Sigmoid colon (tissue), 7 donors: ENCODE measurements around the gene LGR6. TPM values are rescaled to one million over a fixed set of nuclear protein-coding genes. Genes with fewer than 3 reads are reported as not detected.

Experiments
- DNase-seq: peaks from one replicate; pipeline ENCODE4 v3.0.0-alpha.2; 2019
- H3K27ac ChIP-seq, 4 donors: fragments of 200-600 bp; sonication (generic); one replicate each; pipeline ENCODE4 v1.5.1; 2016 to 2019; ENCODE audit warnings: mild to moderate bottlenecking in 1 of 4
- H3K27me3 ChIP-seq, 3 donors: fragments of 200-600 bp; sonication (generic); one replicate each; pipeline ENCODE4 v1.5.1; 2019; ENCODE audit warnings: mild to moderate bottlenecking in 1 of 3
- H3K36me3 ChIP-seq, 4 donors: fragments of 200-600 bp; sonication (generic); one replicate each; pipeline ENCODE4 v1.5.1; 2016 to 2019
- H3K4me1 ChIP-seq, 4 donors: fragments of 200-600 bp; sonication (generic); one replicate each; pipeline ENCODE4 v1.5.1; 2017 to 2019
- H3K4me3 ChIP-seq, 4 donors: fragments of 200-600 bp; sonication (generic); one replicate each; pipeline ENCODE4 v1.5.1; 2017 to 2019; ENCODE audit warnings: mild to moderate bottlenecking in 2 of 4, moderate library complexity in 1 of 4
- H3K9me3 ChIP-seq, 4 donors: fragments of 200-600 bp in 3 of 4; sonication (generic) in 3 of 4; one replicate each; pipeline versions ENCODE4 v1.5.1 to v1.6.1; 2013 to 2019
- CTCF ChIP-seq, 4 experiments: fragments of 450-650 bp in 3 of 4; fragments of 200-600 bp in 1 of 4; IDR thresholded peaks; one replicate each; pipeline ENCODE4 v1.5.1; 2016 to 2019; ENCODE audit warnings: antibody characterized with exemption in 4 of 4, mild to moderate bottlenecking in 3 of 4, moderate library complexity in 2 of 4
- EP300 ChIP-seq, 4 donors: sonication (generic); formaldehyde crosslinking; IDR thresholded peaks; one replicate each; pipeline ENCODE4 v1.6.1; 2017; ENCODE audit warnings: antibody characterized with exemption in 4 of 4
- POLR2A ChIP-seq, 2 donors: fragments of 450-650 bp; IDR thresholded peaks; one replicate each; pipeline ENCODE4 v1.6.1; 2016; ENCODE audit warnings: antibody characterized with exemption in 2 of 2, mild to moderate bottlenecking in 2 of 2, moderate library complexity in 2 of 2
- POLR2AphosphoS5 ChIP-seq, 4 donors: sonication (generic); formaldehyde crosslinking; IDR thresholded peaks; one replicate each; pipeline ENCODE4 v1.6.1; 2017; ENCODE audit warnings: antibody characterized with exemption in 4 of 4
- WGBS, 2 donors: extraction: QIAGEN DNeasy Blood & Tissue Kit; methylation state at CpG; one replicate each; pipeline ENCODE4 v1.1.7; 2013; 5-methylcytosine and 5-hydroxymethylcytosine counted together
- intact Hi-C: fragments of 100-400 bp; cut with DNase I; formaldehyde crosslinking; loops from one replicate; pipeline ENCODE4 v1.15.1; 2023
- polyA plus RNA-seq, 3 donors: library from polyadenylated mRNA; stranded (reverse); fragments of 200-250 nt; gene quantifications; one replicate each; pipeline ENCODE4 v1.2.3, GENCODE V29; 2013
- total RNA-seq, 4 donors: library from RNA; depleted of rRNA; stranded (reverse); fragments of >200 nt; gene quantifications; one replicate each; pipeline ENCODE4 v1.1.0, GENCODE V29; 2016
- donor health status: healthy with polysubstance abuse.
- donor health status: Bipolar disorder and iron deficiency.
- donor health status: healthy.

LGR6 gene
- total and polyA plus RNA-seq, 7 donors = 0.14 to 1.0 (median 0.28) TPM; not detected in 4

- Histone ChIP-seq H3K27me3 (peaks cover 0 to 31% (median 4%) of the 10 kb centered on the region in 3 donors), H3K36me3 (no peaks in the 10 kb centered on the region), H3K4me1 (peaks cover 0 to 10% (median 2%) of the 10 kb centered on the region in 4 donors), H3K4me3 (no peak overlapping the region), H3K9me3 (no peaks in the 10 kb centered on the region), H3K27ac (no peak overlapping the region)
- TF ChIP-seq POLR2AphosphoS5 (IDR thresholded peaks at IDR 0.05) = no peak
- TF ChIP-seq CTCF (IDR thresholded peaks at IDR 0.05) = no peak
- TF ChIP-seq POLR2A (IDR thresholded peaks at IDR 0.05) = no peak
- no peak for TF ChIP-seq EP300 (IDR thresholded peaks at IDR 0.05)
- no peak for DNase-seq
- WGBS, 2 donors = 91% methylated on average over 2 of the region's 2 CpGs
- intact Hi-C loops = no loop called here
Measured at GRCh38 chr1:202220733-202221132, 27.1 kb downstream of the LGR6 start.

- peaks cover 0 to 10% (median 2%) of the 10 kb centered on the region in 4 donors for H3K4me1 ChIP-seq
- H3K27ac ChIP-seq = no peak overlapping the region
- intact Hi-C loops = no loop called here
- TF ChIP-seq CTCF (IDR thresholded peaks at IDR 0.05) = no peak
- no peak for TF ChIP-seq EP300 (IDR thresholded peaks at IDR 0.05)
- TF ChIP-seq POLR2AphosphoS5 (IDR thresholded peaks at IDR 0.05) = no peak
- TF ChIP-seq POLR2A (IDR thresholded peaks at IDR 0.05) = no peak
- no peak overlapping the region for H3K4me3 ChIP-seq
- H3K9me3 ChIP-seq = no peaks in the 10 kb centered on the region
- 57 to 62% methylated on average over 19 of the region's 19 CpGs for WGBS, 2 donors
- H3K27me3 ChIP-seq = peaks cover 0 to 17% (median 0%) of the 10 kb centered on the region in 3 donors
- no peaks in the 10 kb centered on the region for H3K36me3 ChIP-seq
- no peak for DNase-seq
Measured at GRCh38 chr1:202221911-202222909, 28.6 kb downstream of the LGR6 start.

- intact Hi-C loops = no loop called here
Measured at GRCh38 chr1:202223121-202223860, 29.7 kb downstream of the LGR6 start.

GRCh38 chr1:202224453-202224852 lies 30.9 kb downstream of the LGR6 start:
- H3K9me3 ChIP-seq = no peaks in the 10 kb centered on the region
- H3K27me3 ChIP-seq = peaks cover 0 to 13% (median 0%) of the 10 kb centered on the region in 3 donors
- no peak for TF ChIP-seq POLR2A (IDR thresholded peaks at IDR 0.05)
- WGBS, 2 donors = 90 to 91% methylated on average over 8 of the region's 8 CpGs
- H3K4me3 ChIP-seq = no peak overlapping the region
- H3K4me1 ChIP-seq = peaks cover 0 to 10% (median 2%) of the 10 kb centered on the region in 4 donors
- intact Hi-C loops = no loop called here
- no peak overlapping the region for H3K27ac ChIP-seq
- no peaks in the 10 kb centered on the region for H3K36me3 ChIP-seq
- no peak for DNase-seq

More at GRCh38 chr1:202223121-202223860, 29.7 kb downstream of the LGR6 start:
- 86 to 92% methylated on average over 7 of the region's 7 CpGs for WGBS, 2 donors
- H3K36me3 ChIP-seq = no peaks in the 10 kb centered on the region
- H3K27me3 ChIP-seq = peaks cover 0 to 17% (median 0%) of the 10 kb centered on the region in 3 donors
- no peaks in the 10 kb centered on the region for H3K9me3 ChIP-seq
- peaks cover 0 to 10% (median 2%) of the 10 kb centered on the region in 4 donors for H3K4me1 ChIP-seq
- TF ChIP-seq POLR2AphosphoS5 (IDR thresholded peaks at IDR 0.05) (no peak), CTCF (IDR thresholded peaks at IDR 0.05) (no peak), POLR2A (IDR thresholded peaks at IDR 0.05) (no peak), EP300 (IDR thresholded peaks at IDR 0.05) (no peak)
- H3K4me3 ChIP-seq = no peak overlapping the region
- H3K27ac ChIP-seq = peak overlapping the region in 1 of 4 donors; percentile 7
- no peak for DNase-seq

GRCh38 chr1:202225131-202225530 lies 31.5 kb downstream of the LGR6 start:
- Histone ChIP-seq H3K4me1 (peaks cover 0 to 10% (median 2%) of the 10 kb centered on the region in 4 donors), H3K4me3 (no peak overlapping the region), H3K27me3 (peaks cover 0 to 12% (median 0%) of the 10 kb centered on the region in 3 donors), H3K27ac (no peak overlapping the region), H3K9me3 (no peaks in the 10 kb centered on the region), H3K36me3 (no peaks in the 10 kb centered on the region)
- TF ChIP-seq POLR2AphosphoS5 (IDR thresholded peaks at IDR 0.05) = no peak
- no peak for TF ChIP-seq CTCF (IDR thresholded peaks at IDR 0.05)
- TF ChIP-seq EP300 (IDR thresholded peaks at IDR 0.05) = no peak
- no peak for TF ChIP-seq POLR2A (IDR thresholded peaks at IDR 0.05)
- no peak for DNase-seq
- intact Hi-C loops = no loop called here
- WGBS, 2 donors = 87 to 89% methylated on average over 5 of the region's 5 CpGs
